ENCODE results near the gene SLC6A20.

GRCh38 chr3:45832699-45833098 lies 36.4 kb upstream of the SLC6A20 start:
- TF ChIP-seq MYC (IDR thresholded peaks at IDR 0.05; ENCODE audit: low read depth, low read length) (no peak), CTCF (IDR thresholded peaks at IDR 0.05; ENCODE audit: low read depth, low read length) (no peak), POLR2A (IDR thresholded peaks at IDR 0.05; ENCODE audit: extremely low read depth, insufficient read length) (no peak)

All from NB4 (cell line).